HepG2 (cell line): Measurements from ENCODE around the gene SLC11A1. TPM values are rescaled to one million over a fixed set of nuclear protein-coding genes. Genes with fewer than 3 reads are reported as not detected.

ENCODE experiments used
- ATAC-seq: fragments of 200-7000 bp; cut with Tn5 transposase; 3 replicates; pipeline ENCODE4 v1.9.1; 2020; ENCODE audit warnings: mild to moderate bottlenecking, moderate library complexity
- BruUV-seq: library from RNA; stranded (reverse); fragments of 400-500 nt; replicated peaks from 2 replicates; lab custom pipeline; 2021; lab: Mats Ljungman, UMichigan
- CTCF ChIA-PET: fragments of 300-600 bp; formaldehyde crosslinking; extraction: SDS; loops from one replicate; lab custom pipeline; 2021; ENCODE audit warnings: low total read pairs, inconsistent platforms, low intra/inter-chr PET ratio; lab: Yijun Ruan, JAX
- POLR2A ChIA-PET: fragments of 350-600 bp; sonication (Branson Sonifier 250); formaldehyde crosslinking; loops from one replicate; lab custom pipeline; 2020; ENCODE audit warnings: antibody characterized with exemption, inconsistent platforms; lab: Yijun Ruan, JAX
- DNase-seq: peaks from one replicate; pipeline ENCODE4 v3.0.0-alpha.2; 2015; ENCODE audit warnings: low spot score
- FAIRE-seq: peaks from 3 replicates; lab custom pipeline; 2011; peaks lifted over from hg19 to GRCh38; lab: Jason Lieb, UNC
- H2AFZ ChIP-seq: one replicate; pipeline ENCODE4 v1.6.1; 2011; ENCODE audit warnings: low read length, inconsistent platforms
- H3K27ac ChIP-seq: fragments of 300-600 bp; 3 replicates; pipeline ENCODE4 v1.8.0; 2011; ENCODE audit warnings: mixed run types, mild to moderate bottlenecking, mixed read lengths, low read length, inconsistent platforms; ENCODE audit not compliant: insufficient read depth; ENCODE audit errors: extremely low read length
- H3K27me3 ChIP-seq, 2 experiments: fragments of 200-600 bp in 1 of 2; 2 replicates in 1 of 2; 3 replicates in 1 of 2; pipeline versions ENCODE4 v1.6.0 to v1.8.0; 2011; ENCODE audit warnings: low read length in 2 of 2, mild to moderate bottlenecking in 2 of 2, moderate library complexity in 2 of 2, inconsistent platforms in 1 of 2; ENCODE audit not compliant: insufficient read depth in 2 of 2, control insufficient read depth in 1 of 2
- H3K36me3 ChIP-seq, 2 experiments: fragments of 200-600 bp in 1 of 2; replicated peaks in 1 of 2; 2 replicates in 1 of 2; 3 replicates in 1 of 2; pipeline versions ENCODE4 v1.5.1 to v1.8.0; 2011; ENCODE audit warnings: low read length in 2 of 2, inconsistent platforms in 1 of 2; ENCODE audit not compliant: insufficient read depth in 2 of 2, control insufficient read depth in 1 of 2
- H3K4me1 ChIP-seq: 2 replicates; pipeline ENCODE4 v1.5.1; 2012; ENCODE audit warnings: low read length, inconsistent platforms; ENCODE audit not compliant: insufficient read depth
- H3K4me2 ChIP-seq: 2 replicates; pipeline ENCODE4 v1.6.0; 2011; ENCODE audit warnings: low read depth, low read length, inconsistent platforms
- H3K4me3 ChIP-seq, 3 experiments: fragments of 200-600 bp in 1 of 3; sonication (generic), shearing (Covaris generic) in 1 of 3; replicated peaks in 1 of 3; 2 replicates each; pipeline ENCODE4 v1.5.1; 2011 to 2016; ENCODE audit warnings: low read length in 3 of 3, inconsistent platforms in 2 of 3, low read depth in 2 of 3, mild to moderate bottlenecking in 2 of 3, control low read depth in 1 of 3, mixed read lengths in 1 of 3; ENCODE audit not compliant: insufficient read depth in 1 of 3
- H3K79me2 ChIP-seq: one replicate; pipeline ENCODE4 v1.6.1; 2011; ENCODE audit warnings: low read length, inconsistent platforms; ENCODE audit not compliant: insufficient read depth
- H3K9ac ChIP-seq: 2 replicates; pipeline ENCODE4 v1.6.0; 2011; ENCODE audit warnings: mild to moderate bottlenecking, low read depth, low read length, inconsistent platforms; ENCODE audit not compliant: insufficient read depth
- H3K9me3 ChIP-seq: 2 replicates; pipeline ENCODE4 v1.5.1; 2012; ENCODE audit warnings: mild to moderate bottlenecking, low read length
- H4K20me1 ChIP-seq: 2 replicates; pipeline ENCODE4 v1.6.0; 2011; ENCODE audit warnings: inconsistent platforms, mild to moderate bottlenecking, low read length, moderate library complexity; ENCODE audit not compliant: insufficient read depth
- EEA1 ChIP-seq: sonication (generic); formaldehyde crosslinking; IDR thresholded peaks from 2 replicates; pipeline ENCODE4 v1.5.1; 2020; ENCODE audit warnings: mild to moderate bottlenecking, missing genetic modification reagents, borderline replicate concordance
- FOXK1 ChIP-seq: sonication (generic); formaldehyde crosslinking; IDR thresholded peaks from 2 replicates; pipeline ENCODE4 v1.4.0; 2020; ENCODE audit warnings: low read depth, missing genetic modification reagents, borderline replicate concordance
- KMT2B ChIP-seq: IDR thresholded peaks from 2 replicates; pipeline ENCODE4 v1.6.1; 2016; ENCODE audit warnings: missing genetic modification reagents, missing compliant biosample characterization
- POLR2AphosphoS2 ChIP-seq: IDR thresholded peaks from 2 replicates; pipeline ENCODE4 v1.6.1; 2011; ENCODE audit warnings: low read depth, low read length, improper control_type of control experiment
- RFX5 ChIP-seq: IDR thresholded peaks from 2 replicates; pipeline ENCODE4 v1.6.1; 2011; ENCODE audit warnings: low read depth, low read length, improper control_type of control experiment
- SAFB2 ChIP-seq: sonication (generic); formaldehyde crosslinking; IDR thresholded peaks from 2 replicates; pipeline ENCODE4 v1.5.1; 2020; ENCODE audit warnings: missing genetic modification reagents, low read depth, mild to moderate bottlenecking, borderline replicate concordance
- SRF ChIP-seq: IDR thresholded peaks from 2 replicates; pipeline ENCODE4 v1.6.1; 2011; ENCODE audit warnings: mild to moderate bottlenecking, low read depth, low read length, moderate library complexity
- ZFP82 ChIP-seq: sonication (generic); formaldehyde crosslinking; IDR thresholded peaks from 2 replicates; pipeline ENCODE4 v1.5.1; 2020; ENCODE audit warnings: mild to moderate bottlenecking, missing genetic modification reagents, borderline replicate concordance
- ZNF205 ChIP-seq: IDR thresholded peaks from 2 replicates; pipeline ENCODE4 v1.6.1; 2018; ENCODE audit warnings: missing biosample characterization, missing genetic modification reagents
- ZNF235 ChIP-seq: sonication (generic); formaldehyde crosslinking; IDR thresholded peaks from 2 replicates; pipeline ENCODE4 v1.8.1; 2023; ENCODE audit warnings: mild to moderate bottlenecking, missing genetic modification reagents, borderline replicate concordance
- ZNF749 ChIP-seq: sonication (generic); formaldehyde crosslinking; IDR thresholded peaks from 2 replicates; pipeline ENCODE4 v1.8.0; 2022; ENCODE audit warnings: mild to moderate bottlenecking, missing genetic modification reagents, moderate library complexity, borderline replicate concordance
- ZNF75D ChIP-seq: sonication (generic); formaldehyde crosslinking; IDR thresholded peaks from 2 replicates; pipeline ENCODE4 v1.8.1; 2023; ENCODE audit warnings: missing genetic modification reagents, mild to moderate bottlenecking, borderline replicate concordance
- ZNF780A ChIP-seq: sonication (generic); formaldehyde crosslinking; IDR thresholded peaks from 2 replicates; pipeline ENCODE4 v1.8.0; 2022; ENCODE audit warnings: mild to moderate bottlenecking, missing genetic modification reagents, moderate library complexity
- ZNF790 ChIP-seq: sonication (generic); formaldehyde crosslinking; IDR thresholded peaks from 2 replicates; pipeline ENCODE4 v1.8.0; 2022; ENCODE audit warnings: missing genetic modification reagents, mild to moderate bottlenecking, borderline replicate concordance
- WGBS: methylation state at CpG from one replicate; pipeline ENCODE4 v1.1.6; 2017; ENCODE audit warnings: low lambda C conversion rate; 5-methylcytosine and 5-hydroxymethylcytosine counted together
- in situ Hi-C: cut with HindIII; loops from 2 replicates; pipeline ENCODE4 v1.10.0; 2017; ENCODE audit warnings: low pct_unique_long_range_greater_than_20kb; ENCODE audit not compliant: extremely low pct_ligation_motif_present
- intact Hi-C: fragments of 100-400 bp; cut with micrococcal nuclease; formaldehyde crosslinking; loops from one replicate; pipeline ENCODE4 v1.10.0; 2022; ENCODE audit not compliant: unreplicated experiment
- polyA plus RNA-seq, 8 experiments: library from polyadenylated mRNA; depleted of rRNA in 3 of 8; stranded (reverse) in 7 of 8; unstranded in 1 of 8; fragments of >200 nt; fragmentation: Illumina TruSeq in 4 of 8; extraction: Trizol in 4 of 8; gene quantifications; 2 replicates each; pipeline versions ENCODE4 v1.2.1 to v1.2.3, GENCODE V29; 2011 to 2016; ENCODE audit warnings: low read depth in 4 of 8, missing spikeins in 1 of 8, mixed read lengths in 1 of 8; ENCODE audit not compliant: insufficient read depth in 1 of 8
- total RNA-seq, 5 experiments: library from RNA; depleted of rRNA; stranded (reverse); fragments of >200 nt; fragmentation: Illumina TruSeq; extraction: Trizol; gene quantifications; 2 replicates each; pipeline ENCODE4 v1.2.3, GENCODE V29; 2016; ENCODE audit warnings: low read depth in 1 of 5
- TF ChIP-seq, protein P1 (sequence below): sonication (generic); formaldehyde crosslinking; IDR thresholded peaks from 2 replicates; pipeline ENCODE4 v1.5.0; 2020; ENCODE audit warnings: missing genetic modification reagents
- TF ChIP-seq, protein P2 (sequence below): sonication (generic); formaldehyde crosslinking; IDR thresholded peaks from 2 replicates; pipeline ENCODE4 v1.5.0; 2020; ENCODE audit warnings: mild to moderate bottlenecking, missing genetic modification reagents
- TF ChIP-seq, protein P3 (sequence below): sonication (generic); formaldehyde crosslinking; IDR thresholded peaks from 2 replicates; pipeline ENCODE4 v1.5.0; 2020; ENCODE audit warnings: mild to moderate bottlenecking, missing genetic modification reagents

The SLC11A1 gene
- total and polyA plus RNA-seq, 2 of the 13 experiments (the other 11 are each of a cell fraction or from before 2014, with no cell fraction given): 0.33 to 2.3 TPM

DNA sequence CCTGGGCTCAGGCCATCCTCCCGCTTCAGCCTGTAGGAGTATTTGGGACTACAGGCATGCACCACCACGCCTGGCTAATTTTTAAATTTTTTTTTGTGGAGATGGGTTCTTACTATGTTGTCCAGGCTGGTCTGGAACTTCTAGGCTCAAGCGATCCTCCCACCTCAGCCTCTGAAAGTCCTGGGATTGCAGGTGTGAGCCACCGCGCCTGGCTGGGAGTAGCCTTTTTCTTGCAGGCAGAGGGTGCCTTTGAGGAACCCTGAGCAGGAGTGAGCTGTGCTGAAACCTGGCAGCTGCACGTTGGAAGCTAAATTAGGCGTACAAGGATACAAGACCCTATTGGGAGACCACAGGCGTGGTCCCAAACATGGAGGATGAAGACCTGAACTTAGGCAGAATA, 25.6 kb downstream of the SLC11A1 start (continued):
- TF ChIP-seq, protein P1, sequence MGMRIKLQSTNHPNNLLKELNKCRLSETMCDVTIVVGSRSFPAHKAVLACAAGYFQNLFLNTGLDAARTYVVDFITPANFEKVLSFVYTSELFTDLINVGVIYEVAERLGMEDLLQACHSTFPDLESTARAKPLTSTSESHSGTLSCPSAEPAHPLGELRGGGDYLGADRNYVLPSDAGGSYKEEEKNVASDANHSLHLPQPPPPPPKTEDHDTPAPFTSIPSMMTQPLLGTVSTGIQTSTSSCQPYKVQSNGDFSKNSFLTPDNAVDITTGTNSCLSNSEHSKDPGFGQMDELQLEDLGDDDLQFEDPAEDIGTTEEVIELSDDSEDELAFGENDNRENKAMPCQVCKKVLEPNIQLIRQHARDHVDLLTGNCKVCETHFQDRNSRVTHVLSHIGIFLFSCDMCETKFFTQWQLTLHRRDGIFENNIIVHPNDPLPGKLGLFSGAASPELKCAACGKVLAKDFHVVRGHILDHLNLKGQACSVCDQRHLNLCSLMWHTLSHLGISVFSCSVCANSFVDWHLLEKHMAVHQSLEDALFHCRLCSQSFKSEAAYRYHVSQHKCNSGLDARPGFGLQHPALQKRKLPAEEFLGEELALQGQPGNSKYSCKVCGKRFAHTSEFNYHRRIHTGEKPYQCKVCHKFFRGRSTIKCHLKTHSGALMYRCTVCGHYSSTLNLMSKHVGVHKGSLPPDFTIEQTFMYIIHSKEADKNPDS (CRISPR knock-in tag): no peak
- TF ChIP-seq ZNF75D (CRISPR knock-in tag): no peak
- no peak for TF ChIP-seq ZNF780A (CRISPR knock-in tag)
- TF ChIP-seq POLR2AphosphoS2: peak; percentile 56; the same call in 1 of the 2 replicates
- TF ChIP-seq EEA1 (CRISPR knock-in tag): no peak
- TF ChIP-seq, protein P2, sequence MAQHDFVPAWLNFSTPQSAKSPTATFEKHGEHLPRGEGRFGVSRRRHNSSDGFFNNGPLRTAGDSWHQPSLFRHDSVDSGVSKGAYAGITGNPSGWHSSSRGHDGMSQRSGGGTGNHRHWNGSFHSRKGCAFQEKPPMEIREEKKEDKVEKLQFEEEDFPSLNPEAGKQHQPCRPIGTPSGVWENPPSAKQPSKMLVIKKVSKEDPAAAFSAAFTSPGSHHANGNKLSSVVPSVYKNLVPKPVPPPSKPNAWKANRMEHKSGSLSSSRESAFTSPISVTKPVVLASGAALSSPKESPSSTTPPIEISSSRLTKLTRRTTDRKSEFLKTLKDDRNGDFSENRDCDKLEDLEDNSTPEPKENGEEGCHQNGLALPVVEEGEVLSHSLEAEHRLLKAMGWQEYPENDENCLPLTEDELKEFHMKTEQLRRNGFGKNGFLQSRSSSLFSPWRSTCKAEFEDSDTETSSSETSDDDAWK: no peak
- no peak for TF ChIP-seq ZNF205 (CRISPR knock-in tag)
- no peak for TF ChIP-seq ZNF235 (CRISPR knock-in tag)
- TF ChIP-seq, all 625 proteins: peak for 4

DNA sequence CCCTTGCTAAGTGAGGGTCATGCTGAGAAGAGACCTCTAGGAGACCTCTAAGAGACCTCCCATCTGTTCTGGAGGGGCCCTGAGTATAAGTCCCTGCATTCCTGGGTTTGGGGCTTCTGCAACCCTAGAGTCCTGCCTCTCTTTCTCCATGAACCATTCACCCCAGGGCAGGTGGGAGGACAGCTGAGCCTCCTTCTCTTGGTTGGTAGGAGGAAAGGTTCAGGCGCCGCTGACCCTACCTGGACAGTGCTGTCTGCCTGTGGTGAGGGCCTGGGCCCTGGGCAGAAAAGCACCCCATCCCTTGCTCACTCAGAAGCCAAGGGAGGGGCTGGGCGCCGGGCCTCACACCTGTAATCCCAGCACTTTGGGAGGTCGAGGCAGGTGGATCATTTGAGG, 36.2 kb downstream of the SLC11A1 start:
- DNase-seq (no peak), FAIRE-seq (no peak), ATAC-seq (peak; percentile 19)
- H3K9ac ChIP-seq: 0 out of 2 replicates have a peak overlapping the region, but pooled peaks have one; percentile 2
- peaks cover 11% of the 10 kb centered on the region; the same call in 1 of the 2 replicates for H4K20me1 ChIP-seq
- CTCF ChIA-PET: no interaction called here
- no peaks in the 10 kb centered on the region; a peak in 1 of 5 replicates for H3K27me3 ChIP-seq
- POLR2A ChIA-PET: interaction anchor here (0.7 to 5.6 kb wide), 18 partner anchors 9 to 241 kb away, joined by 3 to 59 read pairs (median 7); partner anchors contain the start of genes BCS1L, CTDSP1, TMBIM1 and ZNF142
- no peaks in the 10 kb centered on the region for H3K9me3 ChIP-seq
- no peak overlapping the region for H2AFZ ChIP-seq
- no peak overlapping the region for H3K27ac ChIP-seq
- intact Hi-C loops: loop anchor here (2.0 kb wide), 1 partner anchor 26 kb away; no protein-coding TSS in a partner anchor
- no TSS peak for BruUV-seq
- peak overlapping the region; percentile 3 to 58 (median 21); a peak in 3 of 6 replicates for H3K4me3 ChIP-seq
- WGBS: 5% methylated on average over 4 of the region's 5 CpGs
- H3K4me1 ChIP-seq: peaks cover 57% of the 10 kb centered on the region
- peaks cover 3 to 13% of the 10 kb centered on the region in 2 experiments; a peak in 2 of 5 replicates for H3K36me3 ChIP-seq
- H3K4me2 ChIP-seq: peak overlapping the region; percentile 95
- in situ Hi-C loops: no loop called here
- peaks cover 30% of the 10 kb centered on the region for H3K79me2 ChIP-seq
- TF ChIP-seq FOXK1 (CRISPR knock-in tag) (no peak), KMT2B (CRISPR knock-in tag) (no peak), ZNF235 (CRISPR knock-in tag) (no peak), ZFP82 (CRISPR knock-in tag) (no peak), SRF (no peak), ZNF790 (CRISPR knock-in tag) (0 out of 2 replicates have a peak, but pooled peaks have one; percentile 37), SAFB2 (0 out of 2 replicates have a peak, but pooled peaks have one; percentile 6), RFX5 (no peak), ZNF749 (0 out of 2 replicates have a peak, but pooled peaks have one; percentile 4)
- TF ChIP-seq, protein P3, sequence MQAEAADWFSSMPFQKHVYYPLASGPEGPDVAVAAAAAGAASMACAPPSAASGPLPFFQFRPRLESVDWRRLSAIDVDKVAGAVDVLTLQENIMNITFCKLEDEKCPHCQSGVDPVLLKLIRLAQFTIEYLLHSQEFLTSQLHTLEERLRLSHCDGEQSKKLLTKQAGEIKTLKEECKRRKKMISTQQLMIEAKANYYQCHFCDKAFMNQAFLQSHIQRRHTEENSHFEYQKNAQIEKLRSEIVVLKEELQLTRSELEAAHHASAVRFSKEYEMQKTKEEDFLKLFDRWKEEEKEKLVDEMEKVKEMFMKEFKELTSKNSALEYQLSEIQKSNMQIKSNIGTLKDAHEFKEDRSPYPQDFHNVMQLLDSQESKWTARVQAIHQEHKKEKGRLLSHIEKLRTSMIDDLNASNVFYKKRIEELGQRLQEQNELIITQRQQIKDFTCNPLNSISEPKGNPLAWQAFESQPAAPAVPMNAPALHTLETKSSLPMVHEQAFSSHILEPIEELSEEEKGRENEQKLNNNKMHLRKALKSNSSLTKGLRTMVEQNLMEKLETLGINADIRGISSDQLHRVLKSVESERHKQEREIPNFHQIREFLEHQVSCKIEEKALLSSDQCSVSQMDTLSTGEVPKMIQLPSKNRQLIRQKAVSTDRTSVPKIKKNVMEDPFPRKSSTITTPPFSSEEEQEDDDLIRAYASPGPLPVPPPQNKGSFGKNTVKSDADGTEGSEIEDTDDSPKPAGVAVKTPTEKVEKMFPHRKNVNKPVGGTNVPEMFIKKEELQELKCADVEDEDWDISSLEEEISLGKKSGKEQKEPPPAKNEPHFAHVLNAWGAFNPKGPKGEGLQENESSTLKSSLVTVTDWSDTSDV (CRISPR knock-in tag): peak; percentile 14; the same call in 1 of the 2 replicates
